ENCODE data around the gene JMJD8.

Gene JMJD8

GRCh38 chr16:638034-638543 lies 46.0 kb downstream of the JMJD8 start:
- DNase-seq (ENCODE audit: low read depth), result no peak

GRCh38 chr16:637081-638018 lies 46.8 kb downstream of the JMJD8 start:
- peak; percentile 73 for DNase-seq (ENCODE audit: low read depth)

- DNase-seq (ENCODE audit: low read depth), result peak; percentile 90
These were observed 47.7 kb downstream of the JMJD8 start, which contains the start of gene METTL26 for GRCh38 chr16:636206-637080. Gene METTL26 (minus strand): TSS chr16:636305. CDS start chr16:636290, 15 bp downstream.

GRCh38 chr16:635573-636205 lies 48.4 kb downstream of the JMJD8 start:
- no peak for DNase-seq (ENCODE audit: low read depth)

- no peak for DNase-seq (ENCODE audit: low read depth)
These were observed 49.1 kb downstream of the JMJD8 start for GRCh38 chr16:634996-635395.

- DNase-seq (ENCODE audit: low read depth), result no peak
These were observed 50.0 kb downstream of the JMJD8 start for GRCh38 chr16:634051-634670.

- no peak for DNase-seq (ENCODE audit: low read depth)
These were observed 50.6 kb downstream of the JMJD8 start for GRCh38 chr16:633336-634050.

GRCh38 chr16:632486-633335 lies 51.4 kb downstream of the JMJD8 start:
- no peak for DNase-seq (ENCODE audit: low read depth)

- no peak for DNase-seq (ENCODE audit: low read depth)
These were observed 52.3 kb downstream of the JMJD8 start for GRCh38 chr16:631808-632358.
